ENCODE results near the gene SLIT3.

The SLIT3 gene

GRCh38 chr5:168817591-168817990, 483.3 kb downstream of the SLIT3 start:
- DNase-seq (ENCODE audit: low read depth): no peak
- no peak overlapping the region for H3K4me3 ChIP-seq (ENCODE audit: low read depth, low read length)
- TF ChIP-seq CTCF (IDR thresholded peaks at IDR 0.05; ENCODE audit: control insufficient read depth, extremely low read depth, insufficient read depth): no peak

- DNase-seq (ENCODE audit: low read depth): no peak
- no peak for TF ChIP-seq CTCF (IDR thresholded peaks at IDR 0.05; ENCODE audit: control insufficient read depth, extremely low read depth, insufficient read depth)
- H3K4me3 ChIP-seq (ENCODE audit: low read depth, low read length): no peak overlapping the region
These were observed 484.3 kb downstream of the SLIT3 start for GRCh38 chr5:168816661-168817060.

GRCh38 chr5:168813184-168813968, 487.6 kb downstream of the SLIT3 start:
- H3K4me3 ChIP-seq (ENCODE audit: low read depth, low read length): no peak overlapping the region
- TF ChIP-seq CTCF (IDR thresholded peaks at IDR 0.05; ENCODE audit: control insufficient read depth, extremely low read depth, insufficient read depth): no peak
- DNase-seq (ENCODE audit: low read depth): no peak

- no peak for DNase-seq (ENCODE audit: low read depth)
- H3K4me3 ChIP-seq (ENCODE audit: low read depth, low read length): no peak overlapping the region
- no peak for TF ChIP-seq CTCF (IDR thresholded peaks at IDR 0.05; ENCODE audit: control insufficient read depth, extremely low read depth, insufficient read depth)
These were observed 490.3 kb downstream of the SLIT3 start for GRCh38 chr5:168810641-168811040.

- no peak for DNase-seq (ENCODE audit: low read depth)
- no peak overlapping the region for H3K4me3 ChIP-seq (ENCODE audit: low read depth, low read length)
- no peak for TF ChIP-seq CTCF (IDR thresholded peaks at IDR 0.05; ENCODE audit: control insufficient read depth, extremely low read depth, insufficient read depth)
These were observed 491.7 kb downstream of the SLIT3 start for GRCh38 chr5:168809218-168809617.

GRCh38 chr5:168808051-168808616, 492.8 kb downstream of the SLIT3 start:
- no peak for DNase-seq (ENCODE audit: low read depth)
- no peak for TF ChIP-seq CTCF (IDR thresholded peaks at IDR 0.05; ENCODE audit: control insufficient read depth, extremely low read depth, insufficient read depth)
- no peak overlapping the region for H3K4me3 ChIP-seq (ENCODE audit: low read depth, low read length)
